ENCODE measurements around the gene BAIAP2L1.
"Not testable (repeated sequence)": the region's sequence is repeated elsewhere in the genome, so short reads cannot be mapped to it uniquely, and the experiment has no call there.

The BAIAP2L1 gene

GRCh38 chr7:98400542-98401340, at the start of gene BAIAP2L1:
BAIAP2L1 (minus strand) TSS chr7:98401090; CDS start chr7:98400852, 238 bp downstream.
- DNase-seq = peak; percentile 90

- no peak for DNase-seq
Observed at GRCh38 chr7:98448766-98449165, 47.9 kb upstream of the BAIAP2L1 start.

- not testable (repeated sequence) for DNase-seq
Observed at GRCh38 chr7:98440992-98441391, 40.1 kb upstream of the BAIAP2L1 start.

GRCh38 chr7:98439484-98439883, 38.6 kb upstream of the BAIAP2L1 start:
- no peak for DNase-seq

GRCh38 chr7:98434087-98434486, 33.2 kb upstream of the BAIAP2L1 start:
- DNase-seq = no peak

- DNase-seq = no peak
Observed at GRCh38 chr7:98429799-98430198, 28.9 kb upstream of the BAIAP2L1 start.

- no peak for DNase-seq
Observed at GRCh38 chr7:98423043-98423442, 22.2 kb upstream of the BAIAP2L1 start.

- DNase-seq = peak; percentile 75
Observed at GRCh38 chr7:98420966-98421612, 20.2 kb upstream of the BAIAP2L1 start.

GRCh38 chr7:98419988-98420387, 19.1 kb upstream of the BAIAP2L1 start:
- DNase-seq = not testable (repeated sequence)

GRCh38 chr7:98419316-98419691, 18.4 kb upstream of the BAIAP2L1 start:
- not testable (repeated sequence) for DNase-seq

- peak; percentile 12 for DNase-seq
Observed at GRCh38 chr7:98418636-98419315, 17.9 kb upstream of the BAIAP2L1 start.

- DNase-seq = no peak
Observed at GRCh38 chr7:98418271-98418635, 17.4 kb upstream of the BAIAP2L1 start.

- not testable (repeated sequence) for DNase-seq
Observed at GRCh38 chr7:98417604-98418270, 16.8 kb upstream of the BAIAP2L1 start.

GRCh38 chr7:98414205-98414900, 13.5 kb upstream of the BAIAP2L1 start:
- DNase-seq = no peak

GRCh38 chr7:98413655-98414054, 12.8 kb upstream of the BAIAP2L1 start:
- DNase-seq = not testable (repeated sequence)

- DNase-seq = no peak
Observed at GRCh38 chr7:98409843-98410242, 9.0 kb upstream of the BAIAP2L1 start.

GRCh38 chr7:98408146-98408545, 7.3 kb upstream of the BAIAP2L1 start:
- DNase-seq = not testable (repeated sequence)

- no peak for DNase-seq
Observed at GRCh38 chr7:98406827-98407226, 5.9 kb upstream of the BAIAP2L1 start.

- no peak for DNase-seq
Observed at GRCh38 chr7:98404840-98405239, 4.0 kb upstream of the BAIAP2L1 start.

GRCh38 chr7:98399890-98400541, 874 bp downstream of the BAIAP2L1 start:
- DNase-seq = no peak

- DNase-seq = no peak
Observed at GRCh38 chr7:98399462-98399861, 1.4 kb downstream of the BAIAP2L1 start.

Data from CD4-positive, alpha-beta T cell treated with Interleukin-6 for 4 hours (primary cell).